ENCODE measurements around the gene FAM216A. TPM values are rescaled to one million over a fixed set of nuclear protein-coding genes. Genes with fewer than 3 reads are reported as not detected.
A peak's percentile ranks its signal among the peaks of the same experiment; 100 is the strongest.
"Not testable (repeated sequence)": the region's sequence is repeated elsewhere in the genome, so short reads cannot be mapped to it uniquely, and the experiment has no call there.

Gene FAM216A
- total and polyA plus RNA-seq, 9 of the 15 experiments (the other 6 are each of a cell fraction or from before 2014, with no cell fraction given): 17.2 to 96.9 (median 48.5) TPM

- TF ChIP-seq ATF3 (IDR thresholded peaks at IDR 0.05) (peak; percentile 74), ZNF589 (CRISPR knock-in tag; IDR thresholded peaks at IDR 0.05; ENCODE audit: low read depth) (0 out of 2 replicates have a peak, but pooled peaks have one; percentile 28), FOSL1 (tag; conservative IDR thresholded peaks at IDR 0.05) (0 out of 2 replicates have a peak, but pooled peaks have one; percentile 37), RHOXF2B (CRISPR knock-in tag; conservative IDR thresholded peaks at IDR 0.05) (0 out of 2 replicates have a peak, but pooled peaks have one; percentile 5), ZNF766 (CRISPR knock-in tag; conservative IDR thresholded peaks at IDR 0.05) (peak; percentile 39; the same call in 1 of the 2 replicates), MEIS2 (IDR thresholded peaks at IDR 0.05; ENCODE audit: partially characterized antibody) (peak; percentile 15)
- not testable (repeated sequence) for TF ChIP-seq ATF3 (CRISPR knock-in tag; conservative IDR thresholded peaks at IDR 0.05)
These were observed 52.4 kb downstream of the FAM216A start (continued) for GRCh38 chr12:110520876-110521712.

- ChIA-PET POLR2A (interaction anchor here (0.6 to 1.6 kb wide), 6 partner anchors 9 to 74 kb away, joined by 3 to 4 read pairs (median 3); no protein-coding TSS in a partner anchor), CTCF (ENCODE audit: low intra/inter-chr PET ratio) (interaction anchor here (0.7 kb wide), 1 partner anchor 16 kb away, joined by 3 read pairs; no protein-coding TSS in a partner anchor)
- Histone ChIP-seq H3K9me3 (replicated peaks; ENCODE audit: control insufficient read depth, insufficient read depth, low read depth, low read length) (no peaks in the 10 kb centered on the region), H3K79me2 (ENCODE audit: control insufficient read depth, insufficient read depth, low read length) (no peaks in the 10 kb centered on the region), H3K27ac (ENCODE audit: extremely low read depth, low read depth, low read length) (no peak overlapping the region), H3K27me3 (ENCODE audit: control insufficient read depth in 2 of 2, insufficient read depth in 2 of 2, low read length in 2 of 2) (no peaks in the 10 kb centered on the region), H3K4me3 (no peak overlapping the region), H3K9me1 (ENCODE audit: control insufficient read depth, insufficient read depth, low read length) (no peaks in the 10 kb centered on the region), H3K4me1 (replicated peaks in 1 of 2; ENCODE audit: control insufficient read depth in 2 of 2, insufficient read depth in 2 of 2, low read length in 2 of 2) (no peaks in the 10 kb centered on the region), H3K9ac (ENCODE audit: insufficient read depth in 1 of 2, low read depth in 2 of 2, low read length in 2 of 2) (no peak overlapping the region), H3K36me3 (ENCODE audit: control insufficient read depth, insufficient read depth, low read length) (peaks cover 12% of the 10 kb centered on the region), H4K20me1 (replicated peaks; ENCODE audit: control insufficient read depth, insufficient read depth, low read length) (no peaks in the 10 kb centered on the region), H2AFZ (ENCODE audit: low read depth, low read length) (no peak overlapping the region), H3K4me2 (ENCODE audit: insufficient read depth, low read length) (no peak overlapping the region)
- no peak for FAIRE-seq
- no peak for DNase-seq (ENCODE audit: extremely low read depth in 1 of 4, low spot score in 3 of 4)
- WGBS (ENCODE audit: insufficient coverage, low coverage, missing lambda C conversion rate): 80% methylated on average over 6 of the region's 6 CpGs
- BruUV-seq (replicated peaks): no TSS peak
- in situ Hi-C loops (cut with MboI) (no loop called here), intact Hi-C loops (cut with micrococcal nuclease) (no loop called here)
- no peak; the same call in 2 of the 3 replicates for ATAC-seq
- TF ChIP-seq TAF7 (tag; IDR thresholded peaks at IDR 0.05) (no peak), SIN3A (IDR thresholded peaks at IDR 0.05; ENCODE audit: borderline replicate concordance in 2 of 2, control insufficient read depth in 1 of 2, low read depth in 2 of 2, low read length in 2 of 2) (no peak), VEZF1 (CRISPR knock-in tag; IDR thresholded peaks at IDR 0.05) (no peak), GATA2 (CRISPR knock-in tag; IDR thresholded peaks at IDR 0.05) (no peak), IFI16 (CRISPR knock-in tag; IDR thresholded peaks at IDR 0.05) (no peak)
- TF ChIP-seq, protein P1, sequence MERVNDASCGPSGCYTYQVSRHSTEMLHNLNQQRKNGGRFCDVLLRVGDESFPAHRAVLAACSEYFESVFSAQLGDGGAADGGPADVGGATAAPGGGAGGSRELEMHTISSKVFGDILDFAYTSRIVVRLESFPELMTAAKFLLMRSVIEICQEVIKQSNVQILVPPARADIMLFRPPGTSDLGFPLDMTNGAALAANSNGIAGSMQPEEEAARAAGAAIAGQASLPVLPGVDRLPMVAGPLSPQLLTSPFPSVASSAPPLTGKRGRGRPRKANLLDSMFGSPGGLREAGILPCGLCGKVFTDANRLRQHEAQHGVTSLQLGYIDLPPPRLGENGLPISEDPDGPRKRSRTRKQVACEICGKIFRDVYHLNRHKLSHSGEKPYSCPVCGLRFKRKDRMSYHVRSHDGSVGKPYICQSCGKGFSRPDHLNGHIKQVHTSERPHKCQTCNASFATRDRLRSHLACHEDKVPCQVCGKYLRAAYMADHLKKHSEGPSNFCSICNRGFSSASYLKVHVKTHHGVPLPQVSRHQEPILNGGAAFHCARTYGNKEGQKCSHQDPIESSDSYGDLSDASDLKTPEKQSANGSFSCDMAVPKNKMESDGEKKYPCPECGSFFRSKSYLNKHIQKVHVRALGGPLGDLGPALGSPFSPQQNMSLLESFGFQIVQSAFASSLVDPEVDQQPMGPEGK (CRISPR knock-in tag; IDR thresholded peaks at IDR 0.05; ENCODE audit: borderline replicate concordance): no peak
These were observed 59.7 kb downstream of the FAM216A start for GRCh38 chr12:110528277-110528839.

Data from K562 (cell line).